Endothelial cell of umbilical vein (primary cell): ENCODE measurements around the gene ABCA3. TPM values are rescaled to one million over a fixed set of nuclear protein-coding genes. Genes with fewer than 3 reads are reported as not detected.

Experiments
- BruUV-seq: library from RNA; stranded (reverse); fragments of 400-500 nt; replicated peaks from 2 replicates; lab custom pipeline; 2021; lab: Mats Ljungman, UMichigan
- CTCF ChIA-PET: fragments of 300-600, 350-600 bp; sonication (Branson Sonifier 250); formaldehyde crosslinking; loops from one replicate; lab custom pipeline; 2021; ENCODE audit warnings: antibody characterized with exemption, inconsistent platforms; lab: Charles Lee
- POLR2A ChIA-PET: fragments of 300-600, 350-600 bp; sonication (Branson Sonifier 250); formaldehyde crosslinking; loops from one replicate; lab custom pipeline; 2021; ENCODE audit warnings: antibody characterized with exemption, inconsistent platforms; lab: Charles Lee
- DNase-seq: peaks from one replicate; pipeline ENCODE4 v3.0.0-alpha.2; 2011; ENCODE audit warnings: low read depth, low spot score
- FAIRE-seq: peaks from 2 replicates; lab custom pipeline; 2011; peaks lifted over from hg19 to GRCh38; lab: Jason Lieb, UNC
- H2AFZ ChIP-seq: 2 replicates; pipeline ENCODE4 v1.6.0; 2012; ENCODE audit warnings: low read depth, low read length, control low read depth, inconsistent platforms
- H3K27ac ChIP-seq: 2 replicates; pipeline ENCODE4 v1.5.1; 2011; ENCODE audit warnings: low read depth, mild to moderate bottlenecking, control low read depth, low read length, moderate library complexity; ENCODE audit not compliant: insufficient read depth
- H3K27me3 ChIP-seq, 2 experiments: 2 replicates each; pipeline versions ENCODE4 v1.6.0 to v1.6.1; 2011; ENCODE audit warnings: low read length in 2 of 2, mixed read lengths in 1 of 2; ENCODE audit not compliant: control insufficient read depth in 2 of 2, insufficient read depth in 2 of 2
- H3K36me3 ChIP-seq, 2 experiments: 2 replicates in 1 of 2; 3 replicates in 1 of 2; pipeline ENCODE4 v1.5.1; 2011; ENCODE audit warnings: low read length in 2 of 2, mild to moderate bottlenecking in 1 of 2, moderate library complexity in 1 of 2; ENCODE audit not compliant: control insufficient read depth in 2 of 2, insufficient read depth in 2 of 2; ENCODE audit errors: extremely low read depth in 1 of 2
- H3K4me1 ChIP-seq: 3 replicates; pipeline ENCODE4 v1.5.1; 2011; ENCODE audit warnings: mild to moderate bottlenecking, low read length; ENCODE audit not compliant: control insufficient read depth, insufficient read depth; ENCODE audit errors: extremely low read depth
- H3K4me2 ChIP-seq: 2 replicates; pipeline ENCODE4 v1.6.1; 2011; ENCODE audit warnings: low read length, control low read depth, mixed read lengths; ENCODE audit not compliant: insufficient read depth
- H3K4me3 ChIP-seq, 3 experiments: fragments of 200-600 bp in 1 of 3; sonication (generic), shearing (Covaris generic) in 1 of 3; replicated peaks in 1 of 3; 2 replicates each; pipeline ENCODE4 v1.5.1; 2011 to 2016; ENCODE audit warnings: control low read depth in 3 of 3, low read length in 3 of 3, mild to moderate bottlenecking in 2 of 3, inconsistent platforms in 1 of 3, low read depth in 1 of 3, moderate library complexity in 1 of 3; ENCODE audit not compliant: insufficient read depth in 1 of 3
- H3K79me2 ChIP-seq: 2 replicates; pipeline ENCODE4 v1.6.0; 2012; ENCODE audit warnings: low read length, inconsistent platforms; ENCODE audit not compliant: control insufficient read depth, insufficient read depth
- H3K9ac ChIP-seq: replicated peaks from 2 replicates; pipeline ENCODE3; 2011; ENCODE audit warnings: low read length, control low read depth; ENCODE audit not compliant: insufficient read depth; ENCODE audit errors: extremely low read depth
- H3K9me1 ChIP-seq: replicated peaks from 3 replicates; pipeline ENCODE4 v1.6.0; 2011; ENCODE audit warnings: mild to moderate bottlenecking, low read length; ENCODE audit not compliant: control insufficient read depth, insufficient read depth; ENCODE audit errors: extremely low read depth
- H3K9me3 ChIP-seq: replicated peaks from 2 replicates; pipeline ENCODE4 v1.5.1; 2012; ENCODE audit warnings: low read length, inconsistent platforms; ENCODE audit not compliant: control insufficient read depth, insufficient read depth
- H4K20me1 ChIP-seq: replicated peaks from 2 replicates; pipeline ENCODE3; 2011; ENCODE audit warnings: mild to moderate bottlenecking, low read length; ENCODE audit not compliant: control insufficient read depth, insufficient read depth; ENCODE audit errors: extremely low read depth
- FOS ChIP-seq: IDR thresholded peaks from 2 replicates; pipeline ENCODE4 v1.6.1; 2011; ENCODE audit warnings: mild to moderate bottlenecking, low read length, moderate library complexity, borderline replicate concordance; ENCODE audit not compliant: insufficient read depth
- GATA2 ChIP-seq: IDR thresholded peaks from 2 replicates; pipeline ENCODE4 v1.7.0; 2011; ENCODE audit warnings: low read depth, mild to moderate bottlenecking, moderate library complexity, mixed read lengths, low read length; ENCODE audit not compliant: insufficient read length, insufficient read depth
- MYC ChIP-seq: IDR thresholded peaks from one replicate; pipeline ENCODE4 v1.6.1; 2011; ENCODE audit warnings: mild to moderate bottlenecking, low read depth, low read length
- POLR2AphosphoS5 ChIP-seq: IDR thresholded peaks from 2 replicates; pipeline ENCODE4 v1.6.1; 2012; ENCODE audit warnings: low read depth, mild to moderate bottlenecking, control low read depth, low read length, moderate library complexity; ENCODE audit not compliant: insufficient read depth
- dilution Hi-C: fragments of 300-500 bp; cut with MboI; formaldehyde crosslinking; loops from one replicate; pipeline ENCODE4 v1.15.0; 2019; ENCODE audit warnings: low sequenced_read_pairs; ENCODE audit not compliant: extremely low pct_ligation_motif_present
- intact Hi-C: fragments of 100-400 bp; cut with micrococcal nuclease; formaldehyde crosslinking; loops from one replicate; pipeline ENCODE4 v1.10.0; 2022
- polyA plus RNA-seq, 4 experiments: library from polyadenylated mRNA; depleted of rRNA in 3 of 4; stranded (reverse) in 3 of 4; unstranded in 1 of 4; fragments of >200 nt; gene quantifications; 2 replicates each; pipeline versions ENCODE4 v1.2.1 to v1.2.3, GENCODE V29; 2011 to 2012; ENCODE audit warnings: missing spikeins in 1 of 4
- total RNA-seq: library from RNA; stranded (reverse); gene quantifications from 2 replicates; pipeline ENCODE4 v1.2.3, GENCODE V29; 2021
- TF ChIP-seq, protein P1 (sequence below): IDR thresholded peaks from 2 replicates; pipeline ENCODE4 v1.6.1; 2011; ENCODE audit not compliant: insufficient read depth, insufficient read length
- TF ChIP-seq, protein P2 (sequence below), 2 donors: IDR thresholded peaks; 1 replicate in 1 of 2; 2 replicates in 1 of 2; pipeline ENCODE4 v1.5.1; 2011; ENCODE audit warnings: low read length in 2 of 2, mild to moderate bottlenecking in 2 of 2, moderate library complexity in 2 of 2, control low read depth in 1 of 2, inconsistent platforms in 1 of 2, low read depth in 1 of 2; ENCODE audit not compliant: insufficient read depth in 1 of 2; ENCODE audit errors: extremely low read depth in 1 of 2

The ABCA3 gene
- total and polyA plus RNA-seq, 2 donors (not counting 3 experiments of a cell fraction or from before 2014, with no cell fraction given) = 13.5 to 36.0 TPM

DNA sequence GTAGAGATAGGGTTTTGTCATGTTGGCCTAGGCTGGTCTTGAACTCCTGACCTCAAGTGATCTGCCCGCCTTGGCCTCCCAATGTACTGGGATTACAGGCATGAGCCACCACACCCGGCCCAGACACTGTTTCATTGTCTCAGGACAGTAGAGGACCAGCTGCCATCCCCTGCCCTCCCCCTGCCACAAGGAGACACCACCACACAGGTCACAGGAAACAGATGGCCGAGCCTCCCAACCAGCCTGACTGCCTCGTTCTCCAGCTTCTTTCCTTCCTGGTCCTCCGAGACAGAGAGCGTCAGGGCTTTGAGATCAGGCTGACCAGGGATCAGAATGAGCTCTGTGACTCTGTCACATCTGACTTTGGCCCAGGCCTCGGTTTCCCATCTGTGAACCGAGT lies 51.8 kb downstream of the ABCA3 start:
- H3K27me3 ChIP-seq = no peaks in the 10 kb centered on the region
- H3K4me3 ChIP-seq = no peak overlapping the region
- ChIA-PET CTCF (interaction anchor here (0.8 to 1.4 kb wide), 4 partner anchors 8 to 62 kb away, joined by 3 read pairs; no protein-coding TSS in a partner anchor), POLR2A (no interaction called here)
- H3K36me3 ChIP-seq = peaks cover 0 to 12% of the 10 kb centered on the region in 2 experiments
- TF ChIP-seq GATA2 (no peak), FOS (no peak), POLR2AphosphoS5 (no peak), MYC (no peak)
- TF ChIP-seq, protein P1, sequence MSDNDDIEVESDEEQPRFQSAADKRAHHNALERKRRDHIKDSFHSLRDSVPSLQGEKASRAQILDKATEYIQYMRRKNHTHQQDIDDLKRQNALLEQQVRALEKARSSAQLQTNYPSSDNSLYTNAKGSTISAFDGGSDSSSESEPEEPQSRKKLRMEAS = no peak
- TF ChIP-seq, protein P2, sequence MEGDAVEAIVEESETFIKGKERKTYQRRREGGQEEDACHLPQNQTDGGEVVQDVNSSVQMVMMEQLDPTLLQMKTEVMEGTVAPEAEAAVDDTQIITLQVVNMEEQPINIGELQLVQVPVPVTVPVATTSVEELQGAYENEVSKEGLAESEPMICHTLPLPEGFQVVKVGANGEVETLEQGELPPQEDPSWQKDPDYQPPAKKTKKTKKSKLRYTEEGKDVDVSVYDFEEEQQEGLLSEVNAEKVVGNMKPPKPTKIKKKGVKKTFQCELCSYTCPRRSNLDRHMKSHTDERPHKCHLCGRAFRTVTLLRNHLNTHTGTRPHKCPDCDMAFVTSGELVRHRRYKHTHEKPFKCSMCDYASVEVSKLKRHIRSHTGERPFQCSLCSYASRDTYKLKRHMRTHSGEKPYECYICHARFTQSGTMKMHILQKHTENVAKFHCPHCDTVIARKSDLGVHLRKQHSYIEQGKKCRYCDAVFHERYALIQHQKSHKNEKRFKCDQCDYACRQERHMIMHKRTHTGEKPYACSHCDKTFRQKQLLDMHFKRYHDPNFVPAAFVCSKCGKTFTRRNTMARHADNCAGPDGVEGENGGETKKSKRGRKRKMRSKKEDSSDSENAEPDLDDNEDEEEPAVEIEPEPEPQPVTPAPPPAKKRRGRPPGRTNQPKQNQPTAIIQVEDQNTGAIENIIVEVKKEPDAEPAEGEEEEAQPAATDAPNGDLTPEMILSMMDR (IDR thresholded peaks at IDR 0.05; ENCODE audit: extremely low read depth in 1 of 2, insufficient read depth in 1 of 2, low read depth in 1 of 2, low read length in 2 of 2) = no peak
- H3K9me3 ChIP-seq = no peaks in the 10 kb centered on the region
- H3K27ac ChIP-seq = no peak overlapping the region
- no peak overlapping the region for H2AFZ ChIP-seq
- H4K20me1 ChIP-seq = no peaks in the 10 kb centered on the region
- no peaks in the 10 kb centered on the region for H3K4me1 ChIP-seq
- intact Hi-C loops (no loop called here), dilution Hi-C loops (no loop called here)
- no peaks in the 10 kb centered on the region for H3K9me1 ChIP-seq
- no TSS peak for BruUV-seq
- H3K79me2 ChIP-seq = no peaks in the 10 kb centered on the region
- H3K9ac ChIP-seq = no peak overlapping the region
- DNase-seq (no peak), FAIRE-seq (no peak)
- H3K4me2 ChIP-seq = no peak overlapping the region
